HG03097 (cell line): ENCODE results near the gene HOXD11.

ENCODE experiments used
- ATAC-seq: cut with Tn5 transposase; IDR thresholded peaks from one replicate; pipeline ENCODE4 v1.9.1; 2021; ENCODE audit not compliant: unreplicated experiment, low FRiP score

The HOXD11 gene

GRCh38 chr2:176158855-176159662 is 52.0 kb downstream of the HOXD11 start:
- no peak for ATAC-seq
